Ishikawa (cell line): ENCODE measurements around the gene NEUROD2.

Source experiments
- CEBPB ChIP-seq: IDR thresholded peaks from 2 replicates; pipeline ENCODE4 v1.6.1; 2012
- EP300 ChIP-seq: IDR thresholded peaks from 2 replicates; pipeline ENCODE4 v1.6.1; 2012; ENCODE audit warnings: borderline replicate concordance
- NFIC ChIP-seq: IDR thresholded peaks from 2 replicates; pipeline ENCODE4 v1.6.1; 2012
- REST ChIP-seq: IDR thresholded peaks from 2 replicates; pipeline ENCODE4 v1.6.1; 2012; ENCODE audit warnings: low read depth, mild to moderate bottlenecking
- TAF1 ChIP-seq: IDR thresholded peaks from 2 replicates; pipeline ENCODE4 v1.6.1; 2012; ENCODE audit warnings: low read depth, mild to moderate bottlenecking
- TCF12 ChIP-seq: IDR thresholded peaks from 2 replicates; pipeline ENCODE4 v1.6.1; 2012; ENCODE audit warnings: low read depth
- YY1 ChIP-seq: IDR thresholded peaks from 2 replicates; pipeline ENCODE4 v1.6.1; 2012; ENCODE audit warnings: low read depth
- TF ChIP-seq, protein P1 (sequence below): IDR thresholded peaks from 2 replicates; pipeline ENCODE4 v1.6.1; 2012

- TF ChIP-seq TAF1 (no peak), REST (no peak), TCF12 (no peak), EP300 (no peak), YY1 (no peak), CEBPB (no peak), NFIC (no peak)
- TF ChIP-seq, protein P1, sequence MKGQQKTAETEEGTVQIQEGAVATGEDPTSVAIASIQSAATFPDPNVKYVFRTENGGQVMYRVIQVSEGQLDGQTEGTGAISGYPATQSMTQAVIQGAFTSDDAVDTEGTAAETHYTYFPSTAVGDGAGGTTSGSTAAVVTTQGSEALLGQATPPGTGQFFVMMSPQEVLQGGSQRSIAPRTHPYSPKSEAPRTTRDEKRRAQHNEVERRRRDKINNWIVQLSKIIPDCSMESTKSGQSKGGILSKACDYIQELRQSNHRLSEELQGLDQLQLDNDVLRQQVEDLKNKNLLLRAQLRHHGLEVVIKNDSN = no peak
These were observed 45.3 kb downstream of the NEUROD2 start for GRCh38 chr17:39562395-39562794.
